K562 (cell line): ENCODE data around the gene AFF3. TPM values are rescaled to one million over a fixed set of nuclear protein-coding genes. Genes with fewer than 3 reads are reported as not detected.

Source experiments
- ATAC-seq: fragments of 200-7000 bp; cut with Tn5 transposase; 3 replicates; pipeline ENCODE4 v1.9.1; 2020; ENCODE audit warnings: moderate library complexity
- BruUV-seq: library from RNA; stranded (reverse); fragments of 400-500 nt; replicated peaks from 2 replicates; lab custom pipeline; 2021; lab: Mats Ljungman, UMichigan
- CTCF ChIA-PET: fragments of 300-600 bp; formaldehyde crosslinking; extraction: SDS; loops from one replicate; lab custom pipeline; 2021; ENCODE audit warnings: low intra/inter-chr PET ratio; lab: Yijun Ruan, JAX
- POLR2A ChIA-PET: fragments of 300-600, 350-650 bp; sonication (Branson Sonifier 250); formaldehyde crosslinking; extraction: SDS; loops from one replicate; lab custom pipeline; 2021; ENCODE audit warnings: antibody characterized with exemption, inconsistent platforms; lab: Yijun Ruan, JAX
- DNase-seq, 4 experiments: peaks; one replicate each; pipeline versions ENCODE4 v3.0.0 to v3.0.0-alpha.2; 2011 to 2018; ENCODE audit warnings: low spot score in 3 of 4, mixed read lengths in 3 of 4; ENCODE audit errors: extremely low read depth in 1 of 4
- FAIRE-seq: peaks from 2 replicates; lab custom pipeline; 2011; peaks lifted over from hg19 to GRCh38; lab: Jason Lieb, UNC
- H2AFZ ChIP-seq: 2 replicates; pipeline ENCODE4 v1.6.0; 2011; ENCODE audit warnings: low read depth, low read length, control low read depth, inconsistent platforms
- H3K27ac ChIP-seq: fragments of 200-600 bp; 3 replicates; pipeline ENCODE4 v1.8.0; 2011; ENCODE audit warnings: low read depth, mild to moderate bottlenecking, control low read depth, inconsistent platforms, low read length, moderate library complexity, mixed read lengths; ENCODE audit errors: extremely low read depth
- H3K27me3 ChIP-seq, 2 experiments: fragments of 300-600 bp in 1 of 2; 2 replicates in 1 of 2; 3 replicates in 1 of 2; pipeline versions ENCODE4 v1.6.0 to v1.8.0; 2011; ENCODE audit warnings: inconsistent platforms in 2 of 2, low read length in 2 of 2, mild to moderate bottlenecking in 1 of 2, mixed read lengths in 1 of 2, moderate library complexity in 1 of 2; ENCODE audit not compliant: control insufficient read depth in 2 of 2, insufficient read depth in 2 of 2
- H3K36me3 ChIP-seq: fragments of 300-600 bp; 3 replicates; pipeline ENCODE4 v1.8.0; 2011; ENCODE audit warnings: mild to moderate bottlenecking, low read length, inconsistent platforms; ENCODE audit not compliant: control insufficient read depth, insufficient read depth
- H3K4me1 ChIP-seq, 2 experiments: fragments of 200-600 bp in 1 of 2; replicated peaks in 1 of 2; 2 replicates in 1 of 2; 3 replicates in 1 of 2; pipeline versions ENCODE4 v1.5.1 to v1.8.0; 2011; ENCODE audit warnings: inconsistent platforms in 2 of 2, low read length in 2 of 2, mild to moderate bottlenecking in 1 of 2, mixed read lengths in 1 of 2, moderate library complexity in 1 of 2; ENCODE audit not compliant: control insufficient read depth in 2 of 2, insufficient read depth in 2 of 2
- H3K4me2 ChIP-seq: 2 replicates; pipeline ENCODE4 v1.6.1; 2011; ENCODE audit warnings: low read length, control low read depth, inconsistent platforms, mixed read lengths; ENCODE audit not compliant: insufficient read depth
- H3K4me3 ChIP-seq: fragments of 200-600 bp; sonication (generic), shearing (Covaris generic); 2 replicates; pipeline ENCODE4 v1.5.1; 2016; ENCODE audit warnings: control low read depth, inconsistent platforms
- H3K79me2 ChIP-seq: fragments of 200-600 bp; 3 replicates; pipeline ENCODE4 v1.8.0; 2011; ENCODE audit warnings: low read length, inconsistent platforms; ENCODE audit not compliant: control insufficient read depth, insufficient read depth
- H3K9ac ChIP-seq, 2 experiments: 2 replicates each; pipeline versions ENCODE4 v1.6.0 to v1.6.1; 2011; ENCODE audit warnings: low read depth in 2 of 2, low read length in 2 of 2, control low read depth in 1 of 2, inconsistent platforms in 1 of 2, mild to moderate bottlenecking in 1 of 2, mixed read lengths in 1 of 2; ENCODE audit not compliant: insufficient read depth in 1 of 2
- H3K9me1 ChIP-seq: one replicate; pipeline ENCODE4 v1.6.0; 2011; ENCODE audit warnings: inconsistent platforms, mild to moderate bottlenecking, low read length, moderate library complexity; ENCODE audit not compliant: control insufficient read depth, insufficient read depth
- H3K9me3 ChIP-seq: replicated peaks from 2 replicates; pipeline ENCODE4 v1.5.1; 2011; ENCODE audit warnings: low read depth, low read length, inconsistent platforms; ENCODE audit not compliant: control insufficient read depth, insufficient read depth
- H4K20me1 ChIP-seq: replicated peaks from 2 replicates; pipeline ENCODE4 v1.6.1; 2011; ENCODE audit warnings: low read length, inconsistent platforms, mixed read lengths; ENCODE audit not compliant: control insufficient read depth, insufficient read depth
- CREB3 ChIP-seq: fragments of 450-650 bp; conservative IDR thresholded peaks from 2 replicates; pipeline ENCODE4 v1.6.1; 2016; ENCODE audit warnings: missing genetic modification characterization, low read depth, mild to moderate bottlenecking, missing compliant biosample characterization, moderate library complexity
- GTF2E2 ChIP-seq: fragments of 200-800 bp; sonication (Bioruptor generic); IDR thresholded peaks from 2 replicates; pipeline ENCODE4 v1.6.1; 2016; ENCODE audit warnings: missing genetic modification characterization, missing compliant biosample characterization
- SIRT6 ChIP-seq: IDR thresholded peaks from one replicate; pipeline ENCODE4 v1.6.1; 2012; ENCODE audit warnings: low read depth, mild to moderate bottlenecking, control low read depth, inconsistent platforms, low read length, moderate library complexity
- SMC3 ChIP-seq: conservative IDR thresholded peaks from 2 replicates; pipeline ENCODE4 v1.6.1; 2011; ENCODE audit warnings: low read depth, low read length, improper control_type of control experiment; ENCODE audit not compliant: insufficient read depth
- ZFPM2 ChIP-seq: fragments of 250-450 bp; sonication (Bioruptor Pico); IDR thresholded peaks from 2 replicates; pipeline ENCODE4 v1.5.1; 2022; ENCODE audit warnings: mild to moderate bottlenecking
- ZNF133 ChIP-seq: fragments of 250-450 bp; sonication (Bioruptor Pico); IDR thresholded peaks from 2 replicates; pipeline ENCODE4 v1.4.0; 2020; ENCODE audit warnings: mild to moderate bottlenecking
- ZNF24 ChIP-seq: fragments of 450-650 bp; IDR thresholded peaks from 2 replicates; pipeline ENCODE4 v1.6.1; 2016
- ZNF449 ChIP-seq: fragments of 250-450 bp; sonication (Bioruptor Pico); IDR thresholded peaks from 2 replicates; pipeline ENCODE4 v1.8.0; 2022; ENCODE audit warnings: moderate library complexity, mild to moderate bottlenecking, inconsistent platforms
- ZNF707 ChIP-seq: fragments of 250-450 bp; sonication (Bioruptor Pico); conservative IDR thresholded peaks from 2 replicates; pipeline ENCODE4 v1.8.0; 2022; ENCODE audit warnings: inconsistent platforms, mild to moderate bottlenecking, moderate library complexity
- WGBS: fragments of 100-300 bp; shearing (Covaris generic); methylation state at CpG from one replicate; pipeline ENCODE4 v1.1.6; 2016; ENCODE audit warnings: low coverage, mixed read lengths; ENCODE audit not compliant: insufficient coverage; ENCODE audit errors: missing lambda C conversion rate; 5-methylcytosine and 5-hydroxymethylcytosine counted together
- in situ Hi-C: fragments of 300-500 bp; cut with MboI; formaldehyde crosslinking; loops from 4 replicates; pipeline ENCODE4 v1.15.0; 2018; ENCODE audit warnings: inconsistent platforms, mixed read lengths
- intact Hi-C: fragments of 100-400 bp; cut with micrococcal nuclease; formaldehyde crosslinking; loops from 2 replicates; pipeline ENCODE4 v1.14.2; 2022
- polyA plus RNA-seq, 8 experiments: library from polyadenylated mRNA; depleted of rRNA in 4 of 8; stranded (reverse) in 5 of 8; unstranded in 3 of 8; fragments of >200 nt; fragmentation: Nextera tagmentation in 2 of 8; fragmentation: Illumina TruSeq in 1 of 8; extraction: Ambion mirVana in 2 of 8; extraction: Trizol in 1 of 8; gene quantifications; 2 replicates each; pipeline versions ENCODE4 v1.2.1 to v1.2.3, GENCODE V29; 2011 to 2014; ENCODE audit warnings: inconsistent platforms in 1 of 8, missing spikeins in 1 of 8
- total RNA-seq, 7 experiments: library from RNA; depleted of rRNA in 6 of 7; stranded (reverse); fragments of >200 nt in 6 of 7; fragmentation: Illumina TruSeq in 2 of 7; extraction: Trizol in 2 of 7; gene quantifications; 2 replicates each; pipeline versions ENCODE4 v1.2.1 to v1.2.3, GENCODE V29; 2011 to 2021; ENCODE audit warnings: low replicate concordance in 1 of 7

The AFF3 gene
- total and polyA plus RNA-seq, 9 of the 15 experiments (the other 6 are each of a cell fraction or from before 2014, with no cell fraction given), result 0.02 to 0.11 TPM; not detected in 7

GRCh38 chr2:99852376-99852934 lies 289.9 kb downstream of the AFF3 start:
- H3K9me1 ChIP-seq, result no peaks in the 10 kb centered on the region
- in situ Hi-C loops, result no loop called here
- FAIRE-seq (no peak), DNase-seq (no peak), ATAC-seq (no peak)
- H3K9ac ChIP-seq, result no peak overlapping the region
- no peaks in the 10 kb centered on the region for H3K9me3 ChIP-seq
- H4K20me1 ChIP-seq, result no peaks in the 10 kb centered on the region
- H2AFZ ChIP-seq, result no peak overlapping the region
- BruUV-seq, result no TSS peak
- no peaks in the 10 kb centered on the region for H3K79me2 ChIP-seq
- no peak overlapping the region for H3K27ac ChIP-seq
- TF ChIP-seq GTF2E2 (tag) (no peak), ZNF133 (CRISPR knock-in tag) (no peak), SIRT6 (no peak), CREB3 (tag) (no peak), SMC3 (no peak), ZNF24 (no peak), ZFPM2 (no peak), ZNF707 (CRISPR knock-in tag) (no peak), ZNF449 (CRISPR knock-in tag) (no peak)
- WGBS, result under 1% methylated on average over 6 of the region's 6 CpGs
- POLR2A ChIA-PET, result no interaction called here
- no peaks in the 10 kb centered on the region for H3K4me1 ChIP-seq
- no peak overlapping the region for H3K4me2 ChIP-seq
- peaks cover 0 to 3% of the 10 kb centered on the region in 2 experiments; a peak in 2 of 5 replicates for H3K27me3 ChIP-seq
- H3K36me3 ChIP-seq, result no peaks in the 10 kb centered on the region
- intact Hi-C loops, result no loop called here
- no peak overlapping the region for H3K4me3 ChIP-seq
- CTCF ChIA-PET, result no interaction called here
